Measurements from ENCODE around the gene FGD2.

Gene FGD2

GRCh38 chr6:37005061-37005810, at the start of gene FGD2:
Gene FGD2, plus strand, starts transcription at chr6:37005655. Its CDS starts 163 bp downstream, at chr6:37005818.
- no peaks in the 10 kb centered on the region for H3K9me3 Mint-ChIP-seq
- no peak for DNase-seq
- peaks cover 26% of the 10 kb centered on the region for H3K4me1 Mint-ChIP-seq
- H3K27me3 Mint-ChIP-seq, result no peaks in the 10 kb centered on the region
- peak within 1 kb of the TSS; percentile 17 to 63 for H3K4me3 Mint-ChIP-seq
- H3K27ac Mint-ChIP-seq, result peak within 1 kb of the TSS in 1 of 2 donors; percentile 42
- ATAC-seq, result peak; percentile 31

- ATAC-seq (peak; percentile 29), DNase-seq (no peak)
- no peaks in the 10 kb centered on the region for H3K27me3 Mint-ChIP-seq
- no peak overlapping the region for H3K27ac Mint-ChIP-seq
- no peaks in the 10 kb centered on the region for H3K9me3 Mint-ChIP-seq
- H3K4me3 Mint-ChIP-seq, result no peak overlapping the region
- H3K4me1 Mint-ChIP-seq, result peaks cover 29% of the 10 kb centered on the region
These were observed 49.6 kb upstream of the FGD2 start for GRCh38 chr6:36955671-36956445.

GRCh38 chr6:36956446-36956820, 49.0 kb upstream of the FGD2 start:
- Mint-ChIP-seq H3K27ac (no peak overlapping the region), H3K4me3 (no peak overlapping the region), H3K27me3 (no peaks in the 10 kb centered on the region), H3K4me1 (peaks cover 35% of the 10 kb centered on the region), H3K9me3 (no peaks in the 10 kb centered on the region)
- ATAC-seq (no peak), DNase-seq (no peak)

GRCh38 chr6:36957773-36958271, 47.6 kb upstream of the FGD2 start:
- H3K27me3 Mint-ChIP-seq, result no peaks in the 10 kb centered on the region
- DNase-seq, result no peak
- no peak for ATAC-seq
- H3K27ac Mint-ChIP-seq, result no peak overlapping the region
- peaks cover 49% of the 10 kb centered on the region for H3K4me1 Mint-ChIP-seq
- no peaks in the 10 kb centered on the region for H3K9me3 Mint-ChIP-seq
- no peak overlapping the region for H3K4me3 Mint-ChIP-seq

- DNase-seq, result no peak
- peaks cover 55% of the 10 kb centered on the region for H3K4me1 Mint-ChIP-seq
- ATAC-seq, result no peak
- no peaks in the 10 kb centered on the region for H3K27me3 Mint-ChIP-seq
- no peak overlapping the region for H3K27ac Mint-ChIP-seq
- no peak overlapping the region for H3K4me3 Mint-ChIP-seq
- no peaks in the 10 kb centered on the region for H3K9me3 Mint-ChIP-seq
These were observed 46.5 kb upstream of the FGD2 start for GRCh38 chr6:36958775-36959554.

GRCh38 chr6:36959555-36960250, 45.8 kb upstream of the FGD2 start:
- no peak overlapping the region for H3K27ac Mint-ChIP-seq
- H3K27me3 Mint-ChIP-seq, result no peaks in the 10 kb centered on the region
- peaks cover 55% of the 10 kb centered on the region for H3K4me1 Mint-ChIP-seq
- no peak overlapping the region for H3K4me3 Mint-ChIP-seq
- DNase-seq (no peak), ATAC-seq (no peak)
- no peaks in the 10 kb centered on the region for H3K9me3 Mint-ChIP-seq

- no peaks in the 10 kb centered on the region for H3K9me3 Mint-ChIP-seq
- ATAC-seq (no peak), DNase-seq (no peak)
- no peak overlapping the region for H3K4me3 Mint-ChIP-seq
- peaks cover 43% of the 10 kb centered on the region for H3K4me1 Mint-ChIP-seq
- H3K27me3 Mint-ChIP-seq, result no peaks in the 10 kb centered on the region
- no peak overlapping the region for H3K27ac Mint-ChIP-seq
These were observed 43.7 kb upstream of the FGD2 start for GRCh38 chr6:36961441-36962435.

- H3K27ac Mint-ChIP-seq, result peak overlapping the region in 1 of 2 donors; percentile 85
These were observed 42.6 kb upstream of the FGD2 start for GRCh38 chr6:36962874-36963273.

GRCh38 chr6:36963451-36964290, 41.8 kb upstream of the FGD2 start:
- Mint-ChIP-seq H3K27ac (peak overlapping the region; percentile 36 to 57), H3K4me1 (peaks cover 43% of the 10 kb centered on the region), H3K4me3 (peak overlapping the region in 1 of 2 donors; percentile 22), H3K9me3 (no peaks in the 10 kb centered on the region), H3K27me3 (no peaks in the 10 kb centered on the region)
- DNase-seq (no peak), ATAC-seq (peak; percentile 51)

More at GRCh38 chr6:36962874-36963273, 42.6 kb upstream of the FGD2 start:
- Mint-ChIP-seq H3K4me3 (peak overlapping the region; percentile 22 to 39), H3K27me3 (no peaks in the 10 kb centered on the region), H3K9me3 (no peaks in the 10 kb centered on the region), H3K4me1 (peaks cover 43% of the 10 kb centered on the region)
- peak; percentile 44 to 75 for DNase-seq
- peak; percentile 74 for ATAC-seq

- no peak for DNase-seq
- peaks cover 43% of the 10 kb centered on the region for H3K4me1 Mint-ChIP-seq
- H3K27ac Mint-ChIP-seq, result peak overlapping the region; percentile 40 to 82
- no peaks in the 10 kb centered on the region for H3K27me3 Mint-ChIP-seq
- no peaks in the 10 kb centered on the region for H3K9me3 Mint-ChIP-seq
- no peak for ATAC-seq
- H3K4me3 Mint-ChIP-seq, result no peak overlapping the region
These were observed 41.1 kb upstream of the FGD2 start for GRCh38 chr6:36964349-36964748.

- ATAC-seq, result no peak
- DNase-seq, result no peak
- H3K4me1 Mint-ChIP-seq, result peaks cover 43% of the 10 kb centered on the region
- H3K9me3 Mint-ChIP-seq, result no peaks in the 10 kb centered on the region
- H3K4me3 Mint-ChIP-seq, result no peak overlapping the region
- no peaks in the 10 kb centered on the region for H3K27me3 Mint-ChIP-seq
- H3K27ac Mint-ChIP-seq, result peak overlapping the region; percentile 38 to 82
These were observed 40.5 kb upstream of the FGD2 start for GRCh38 chr6:36964908-36965307.

- H3K4me3 Mint-ChIP-seq, result no peak overlapping the region
- no peaks in the 10 kb centered on the region for H3K9me3 Mint-ChIP-seq
- no peaks in the 10 kb centered on the region for H3K27me3 Mint-ChIP-seq
- DNase-seq (no peak), ATAC-seq (no peak)
- H3K27ac Mint-ChIP-seq, result no peak overlapping the region
- peaks cover 28% of the 10 kb centered on the region for H3K4me1 Mint-ChIP-seq
These were observed 38.2 kb upstream of the FGD2 start for GRCh38 chr6:36967301-36967700.

- no peak overlapping the region for H3K4me3 Mint-ChIP-seq
- ATAC-seq (no peak), DNase-seq (no peak)
- no peaks in the 10 kb centered on the region for H3K9me3 Mint-ChIP-seq
- no peaks in the 10 kb centered on the region for H3K27me3 Mint-ChIP-seq
- peak overlapping the region in 1 of 2 donors; percentile 12 for H3K27ac Mint-ChIP-seq
- peaks cover 24% of the 10 kb centered on the region for H3K4me1 Mint-ChIP-seq
These were observed 37.7 kb upstream of the FGD2 start for GRCh38 chr6:36967757-36968156.
